Measurements from ENCODE around the gene LYZL2.

GRCh38 chr10:30589441-30589840 is 40.1 kb downstream of the LYZL2 start:
- no peak for TF ChIP-seq SUZ12 (IDR thresholded peaks at IDR 0.05)
- no peak for TF ChIP-seq PKNOX1 (IDR thresholded peaks at IDR 0.05)
- no peak for TF ChIP-seq FOXA1 (IDR thresholded peaks at IDR 0.05)
- TF ChIP-seq ELF4 (IDR thresholded peaks at IDR 0.05) = no peak
- no peak for TF ChIP-seq HDGF (IDR thresholded peaks at IDR 0.05; ENCODE audit: borderline replicate concordance)
- TF ChIP-seq SP1 (IDR thresholded peaks at IDR 0.05) = no peak
- TF ChIP-seq CTBP1 (IDR thresholded peaks at IDR 0.05; ENCODE audit: borderline replicate concordance) = no peak
- TF ChIP-seq ZNF384 (IDR thresholded peaks at IDR 0.05) = no peak
- no peak for TF ChIP-seq TARDBP (IDR thresholded peaks at IDR 0.05)
- no peak for TF ChIP-seq BHLHE40 (IDR thresholded peaks at IDR 0.05; ENCODE audit: borderline replicate concordance)

All from HEK293T (cell line).